Endothelial cell of umbilical vein (primary cell): Measurements from ENCODE around the gene NKIRAS1. TPM values are rescaled to one million over a fixed set of nuclear protein-coding genes. Genes with fewer than 3 reads are reported as not detected.

Source experiments
- BruUV-seq: library from RNA; stranded (reverse); fragments of 400-500 nt; replicated peaks from 2 replicates; lab custom pipeline; 2021; lab: Mats Ljungman, UMichigan
- CTCF ChIA-PET: fragments of 300-600, 350-600 bp; sonication (Branson Sonifier 250); formaldehyde crosslinking; loops from one replicate; lab custom pipeline; 2021; ENCODE audit warnings: antibody characterized with exemption, inconsistent platforms; lab: Charles Lee
- POLR2A ChIA-PET: fragments of 300-600, 350-600 bp; sonication (Branson Sonifier 250); formaldehyde crosslinking; loops from one replicate; lab custom pipeline; 2021; ENCODE audit warnings: antibody characterized with exemption, inconsistent platforms; lab: Charles Lee
- DNase-seq: peaks from one replicate; pipeline ENCODE4 v3.0.0-alpha.2; 2011; ENCODE audit warnings: low read depth, low spot score
- FAIRE-seq: peaks from 2 replicates; lab custom pipeline; 2011; peaks lifted over from hg19 to GRCh38; lab: Jason Lieb, UNC
- H2AFZ ChIP-seq: 2 replicates; pipeline ENCODE4 v1.6.0; 2012; ENCODE audit warnings: low read depth, low read length, control low read depth, inconsistent platforms
- H3K27ac ChIP-seq: 2 replicates; pipeline ENCODE4 v1.5.1; 2011; ENCODE audit warnings: low read depth, mild to moderate bottlenecking, control low read depth, low read length, moderate library complexity; ENCODE audit not compliant: insufficient read depth
- H3K27me3 ChIP-seq, 2 experiments: 2 replicates each; pipeline versions ENCODE4 v1.6.0 to v1.6.1; 2011; ENCODE audit warnings: low read length in 2 of 2, mixed read lengths in 1 of 2; ENCODE audit not compliant: control insufficient read depth in 2 of 2, insufficient read depth in 2 of 2
- H3K36me3 ChIP-seq, 2 experiments: 2 replicates in 1 of 2; 3 replicates in 1 of 2; pipeline ENCODE4 v1.5.1; 2011; ENCODE audit warnings: low read length in 2 of 2, mild to moderate bottlenecking in 1 of 2, moderate library complexity in 1 of 2; ENCODE audit not compliant: control insufficient read depth in 2 of 2, insufficient read depth in 2 of 2; ENCODE audit errors: extremely low read depth in 1 of 2
- H3K4me1 ChIP-seq: 3 replicates; pipeline ENCODE4 v1.5.1; 2011; ENCODE audit warnings: mild to moderate bottlenecking, low read length; ENCODE audit not compliant: control insufficient read depth, insufficient read depth; ENCODE audit errors: extremely low read depth
- H3K4me2 ChIP-seq: 2 replicates; pipeline ENCODE4 v1.6.1; 2011; ENCODE audit warnings: low read length, control low read depth, mixed read lengths; ENCODE audit not compliant: insufficient read depth
- H3K4me3 ChIP-seq, 3 experiments: fragments of 200-600 bp in 1 of 3; sonication (generic), shearing (Covaris generic) in 1 of 3; replicated peaks in 1 of 3; 2 replicates each; pipeline ENCODE4 v1.5.1; 2011 to 2016; ENCODE audit warnings: control low read depth in 3 of 3, low read length in 3 of 3, mild to moderate bottlenecking in 2 of 3, inconsistent platforms in 1 of 3, low read depth in 1 of 3, moderate library complexity in 1 of 3; ENCODE audit not compliant: insufficient read depth in 1 of 3
- H3K79me2 ChIP-seq: 2 replicates; pipeline ENCODE4 v1.6.0; 2012; ENCODE audit warnings: low read length, inconsistent platforms; ENCODE audit not compliant: control insufficient read depth, insufficient read depth
- H3K9ac ChIP-seq: replicated peaks from 2 replicates; pipeline ENCODE3; 2011; ENCODE audit warnings: low read length, control low read depth; ENCODE audit not compliant: insufficient read depth; ENCODE audit errors: extremely low read depth
- H3K9me1 ChIP-seq: replicated peaks from 3 replicates; pipeline ENCODE4 v1.6.0; 2011; ENCODE audit warnings: mild to moderate bottlenecking, low read length; ENCODE audit not compliant: control insufficient read depth, insufficient read depth; ENCODE audit errors: extremely low read depth
- H3K9me3 ChIP-seq: replicated peaks from 2 replicates; pipeline ENCODE4 v1.5.1; 2012; ENCODE audit warnings: low read length, inconsistent platforms; ENCODE audit not compliant: control insufficient read depth, insufficient read depth
- H4K20me1 ChIP-seq: replicated peaks from 2 replicates; pipeline ENCODE3; 2011; ENCODE audit warnings: mild to moderate bottlenecking, low read length; ENCODE audit not compliant: control insufficient read depth, insufficient read depth; ENCODE audit errors: extremely low read depth
- EZH2 ChIP-seq: IDR thresholded peaks from 2 replicates; pipeline ENCODE4 v1.6.1; 2012; ENCODE audit warnings: borderline replicate concordance, low read depth, mild to moderate bottlenecking, moderate library complexity, low read length, inconsistent platforms; ENCODE audit not compliant: severe bottlenecking
- FOS ChIP-seq: IDR thresholded peaks from 2 replicates; pipeline ENCODE4 v1.6.1; 2011; ENCODE audit warnings: mild to moderate bottlenecking, low read length, moderate library complexity, borderline replicate concordance; ENCODE audit not compliant: insufficient read depth
- JUN ChIP-seq: IDR thresholded peaks from 2 replicates; pipeline ENCODE4 v1.6.1; 2011; ENCODE audit warnings: borderline replicate concordance, low read depth; ENCODE audit not compliant: insufficient read length, insufficient read depth
- MYC ChIP-seq: IDR thresholded peaks from one replicate; pipeline ENCODE4 v1.6.1; 2011; ENCODE audit warnings: mild to moderate bottlenecking, low read depth, low read length
- POLR2A ChIP-seq: IDR thresholded peaks from 2 replicates; pipeline ENCODE4 v1.6.1; 2012; ENCODE audit warnings: low read depth, mild to moderate bottlenecking, control low read depth, low read length
- POLR2AphosphoS5 ChIP-seq: IDR thresholded peaks from 2 replicates; pipeline ENCODE4 v1.6.1; 2012; ENCODE audit warnings: low read depth, mild to moderate bottlenecking, control low read depth, low read length, moderate library complexity; ENCODE audit not compliant: insufficient read depth
- dilution Hi-C: fragments of 300-500 bp; cut with MboI; formaldehyde crosslinking; loops from one replicate; pipeline ENCODE4 v1.15.0; 2019; ENCODE audit warnings: low sequenced_read_pairs; ENCODE audit not compliant: extremely low pct_ligation_motif_present
- intact Hi-C: fragments of 100-400 bp; cut with micrococcal nuclease; formaldehyde crosslinking; loops from one replicate; pipeline ENCODE4 v1.10.0; 2022
- polyA plus RNA-seq, 4 experiments: library from polyadenylated mRNA; depleted of rRNA in 3 of 4; stranded (reverse) in 3 of 4; unstranded in 1 of 4; fragments of >200 nt; gene quantifications; 2 replicates each; pipeline versions ENCODE4 v1.2.1 to v1.2.3, GENCODE V29; 2011 to 2012; ENCODE audit warnings: missing spikeins in 1 of 4
- total RNA-seq: library from RNA; stranded (reverse); gene quantifications from 2 replicates; pipeline ENCODE4 v1.2.3, GENCODE V29; 2021
- TF ChIP-seq, protein P1 (sequence below), 2 donors: IDR thresholded peaks; 1 replicate in 1 of 2; 2 replicates in 1 of 2; pipeline ENCODE4 v1.5.1; 2011; ENCODE audit warnings: low read length in 2 of 2, mild to moderate bottlenecking in 2 of 2, moderate library complexity in 2 of 2, control low read depth in 1 of 2, inconsistent platforms in 1 of 2, low read depth in 1 of 2; ENCODE audit not compliant: insufficient read depth in 1 of 2; ENCODE audit errors: extremely low read depth in 1 of 2

Gene NKIRAS1
- total and polyA plus RNA-seq, 2 donors (not counting 3 experiments of a cell fraction or from before 2014, with no cell fraction given) = 2.2 to 2.9 TPM

DNA sequence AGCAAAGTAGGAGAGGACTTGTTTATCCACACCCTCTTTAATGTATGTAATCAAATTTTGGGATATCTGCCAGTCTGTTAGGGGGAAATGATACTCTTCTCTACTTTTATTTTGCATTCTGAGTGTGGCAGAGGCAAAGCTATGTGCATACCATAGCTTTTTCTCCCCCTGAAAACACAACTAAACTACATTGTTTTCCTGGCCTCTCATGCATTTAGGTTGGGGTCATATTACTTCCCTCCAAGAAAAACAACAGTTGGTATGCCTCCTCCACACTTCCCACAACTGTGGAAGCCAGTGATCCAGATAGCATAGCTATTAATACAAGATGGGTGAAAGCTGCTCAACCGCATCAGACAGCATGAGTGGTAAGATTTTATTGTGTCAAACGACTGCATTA is 7.0 kb upstream of the NKIRAS1 start:
- dilution Hi-C loops (no loop called here), intact Hi-C loops (no loop called here)
- Histone ChIP-seq H3K27ac (no peak overlapping the region), H3K27me3 (no peaks in the 10 kb centered on the region), H3K9me1 (no peaks in the 10 kb centered on the region), H3K4me2 (no peak overlapping the region), H3K4me1 (peaks cover 4% of the 10 kb centered on the region), H2AFZ (no peak overlapping the region), H4K20me1 (no peaks in the 10 kb centered on the region), H3K36me3 (peaks cover 5 to 8% of the 10 kb centered on the region in 2 experiments), H3K79me2 (peaks cover 5% of the 10 kb centered on the region), H3K9me3 (no peaks in the 10 kb centered on the region), H3K9ac (no peak overlapping the region), H3K4me3 (no peak overlapping the region)
- ChIA-PET CTCF (interaction anchor here (1.2 to 2.9 kb wide), 5 partner anchors 17 to 35 kb away, joined by 3 to 12 read pairs (median 4); no protein-coding TSS in a partner anchor), POLR2A (interaction anchor here (1.4 kb wide), 1 partner anchor 15 kb away, joined by 4 read pairs; no protein-coding TSS in a partner anchor)
- no TSS peak for BruUV-seq
- peak; percentile 52 for FAIRE-seq
- peak; percentile 84 for DNase-seq
- no peak for TF ChIP-seq POLR2AphosphoS5
- no peak for TF ChIP-seq EZH2
- no peak for TF ChIP-seq MYC
- no peak for TF ChIP-seq POLR2A

DNA sequence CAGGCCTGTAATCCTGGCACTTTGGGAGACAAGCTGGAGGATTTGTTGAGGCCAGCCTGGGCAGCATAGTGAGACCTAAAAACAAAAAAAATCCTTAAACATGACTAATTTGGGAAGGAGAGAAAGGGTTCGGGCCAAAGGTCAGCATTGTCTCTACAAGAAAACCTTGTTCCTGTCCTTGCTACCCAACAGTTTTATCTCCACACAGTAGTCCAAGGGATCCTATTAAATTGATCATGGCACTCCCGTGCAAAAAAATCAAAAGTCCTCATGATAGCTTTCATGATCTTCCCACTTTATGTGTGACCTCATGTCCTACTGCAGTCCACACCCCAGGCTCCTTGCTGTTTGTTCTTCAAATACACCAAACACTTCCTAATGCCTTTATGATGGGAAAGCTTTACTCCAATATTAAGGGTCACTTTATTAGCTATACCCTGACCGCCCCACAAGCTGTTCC is 4.3 kb upstream of the NKIRAS1 start:
- CTCF ChIA-PET = interaction anchor here (0.9 to 1.4 kb wide), 2 partner anchors 33 to 1357 kb away, joined by 3 read pairs; no protein-coding TSS in a partner anchor
- peaks cover 12% of the 10 kb centered on the region for H3K4me1 ChIP-seq
- H3K4me2 ChIP-seq = no peak overlapping the region
- FAIRE-seq (no peak), DNase-seq (no peak)
- H3K27me3 ChIP-seq = no peaks in the 10 kb centered on the region
- H3K9me1 ChIP-seq = no peaks in the 10 kb centered on the region
- peak; percentile 67 for TF ChIP-seq POLR2A
- TF ChIP-seq JUN = no peak
- TF ChIP-seq, protein P1, sequence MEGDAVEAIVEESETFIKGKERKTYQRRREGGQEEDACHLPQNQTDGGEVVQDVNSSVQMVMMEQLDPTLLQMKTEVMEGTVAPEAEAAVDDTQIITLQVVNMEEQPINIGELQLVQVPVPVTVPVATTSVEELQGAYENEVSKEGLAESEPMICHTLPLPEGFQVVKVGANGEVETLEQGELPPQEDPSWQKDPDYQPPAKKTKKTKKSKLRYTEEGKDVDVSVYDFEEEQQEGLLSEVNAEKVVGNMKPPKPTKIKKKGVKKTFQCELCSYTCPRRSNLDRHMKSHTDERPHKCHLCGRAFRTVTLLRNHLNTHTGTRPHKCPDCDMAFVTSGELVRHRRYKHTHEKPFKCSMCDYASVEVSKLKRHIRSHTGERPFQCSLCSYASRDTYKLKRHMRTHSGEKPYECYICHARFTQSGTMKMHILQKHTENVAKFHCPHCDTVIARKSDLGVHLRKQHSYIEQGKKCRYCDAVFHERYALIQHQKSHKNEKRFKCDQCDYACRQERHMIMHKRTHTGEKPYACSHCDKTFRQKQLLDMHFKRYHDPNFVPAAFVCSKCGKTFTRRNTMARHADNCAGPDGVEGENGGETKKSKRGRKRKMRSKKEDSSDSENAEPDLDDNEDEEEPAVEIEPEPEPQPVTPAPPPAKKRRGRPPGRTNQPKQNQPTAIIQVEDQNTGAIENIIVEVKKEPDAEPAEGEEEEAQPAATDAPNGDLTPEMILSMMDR (IDR thresholded peaks at IDR 0.05; ENCODE audit: extremely low read depth in 1 of 2, insufficient read depth in 1 of 2, low read depth in 1 of 2, low read length in 2 of 2) = no peak
- TF ChIP-seq FOS = no peak
- TF ChIP-seq POLR2AphosphoS5 = peak; percentile 76
- H3K9ac ChIP-seq = no peak overlapping the region
- peaks cover 7% of the 10 kb centered on the region for H4K20me1 ChIP-seq
- peaks cover 23% of the 10 kb centered on the region for H3K79me2 ChIP-seq
- no TSS peak for BruUV-seq
- no peak overlapping the region for H3K4me3 ChIP-seq
- H3K27ac ChIP-seq = no peak overlapping the region
- H2AFZ ChIP-seq = no peak overlapping the region
- POLR2A ChIA-PET = interaction anchor here (0.6 to 1.9 kb wide), 6 partner anchors 9 to 984 kb away, joined by 3 to 9 read pairs (median 4); no protein-coding TSS in a partner anchor
- H3K36me3 ChIP-seq = peaks cover 9 to 11% of the 10 kb centered on the region in 2 experiments
- dilution Hi-C loops (no loop called here), intact Hi-C loops (no loop called here)
- H3K9me3 ChIP-seq = no peaks in the 10 kb centered on the region
